Measurements from ENCODE around the gene ERBB2. TPM values are rescaled to one million over a fixed set of nuclear protein-coding genes. Genes with fewer than 3 reads are reported as not detected.
A peak's percentile ranks its signal among the peaks of the same experiment; 100 is the strongest.

ERBB2 gene
- total and polyA plus RNA-seq, 9 of the 15 experiments (the other 6 are each of a cell fraction or from before 2014, with no cell fraction given), result 0.74 to 5.6 (median 3.3) TPM

DNA sequence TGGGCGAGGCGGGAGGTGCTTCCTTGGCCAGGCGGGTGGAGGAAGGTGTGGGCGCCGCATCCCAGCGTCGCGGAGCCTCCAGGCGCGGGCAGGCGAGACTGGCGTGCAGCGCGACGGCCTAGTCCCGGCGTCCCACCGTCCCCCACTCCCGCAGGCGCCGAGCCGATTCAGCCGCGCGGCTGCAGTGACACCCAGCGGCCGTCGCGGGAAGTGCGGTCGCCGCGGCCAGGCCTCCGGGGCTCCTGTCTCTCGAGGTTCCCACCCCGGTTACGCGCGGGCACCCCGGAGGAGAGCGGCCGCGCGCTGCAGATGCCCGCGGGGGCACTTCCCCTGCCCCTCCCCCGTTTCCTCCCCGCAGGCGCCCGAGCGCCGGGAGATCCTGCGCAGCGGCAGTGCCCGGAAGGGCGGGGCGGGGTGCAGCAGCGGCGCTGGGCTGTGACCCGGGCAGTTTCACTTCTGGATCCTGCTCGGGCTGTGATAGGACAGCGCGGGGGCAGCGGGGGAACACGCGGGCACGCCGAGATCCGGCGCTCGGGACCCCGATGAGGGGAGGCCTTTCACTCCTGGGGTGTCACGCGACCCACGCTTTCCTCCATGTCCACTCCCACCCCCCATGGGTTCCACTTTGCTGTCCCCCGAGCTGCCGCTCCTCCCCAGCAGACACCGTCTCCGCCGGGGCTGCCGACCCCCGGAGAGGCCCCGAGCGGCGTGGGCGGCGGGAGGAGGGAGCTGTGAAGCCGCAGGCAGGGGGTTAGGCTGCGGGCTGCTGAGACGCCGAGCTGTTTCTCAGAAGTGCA, 54.5 kb downstream of the ERBB2 start (continued):
- TF ChIP-seq CBX8 (IDR thresholded peaks at IDR 0.05; ENCODE audit: borderline replicate concordance, extremely low read depth, low read depth, low read length, poor library complexity, severe bottlenecking) (no peak), NFATC3 (IDR thresholded peaks at IDR 0.05) (no peak), SRF (CRISPR knock-in tag; IDR thresholded peaks at IDR 0.05) (peak in 1 of 2 experiments; percentile 60; a peak in 1 of 4 replicates), ETV1 (tag; conservative IDR thresholded peaks at IDR 0.05; ENCODE audit: low read depth) (peak; percentile 71), SMC3 (conservative IDR thresholded peaks at IDR 0.05; ENCODE audit: insufficient read depth, low read depth, low read length) (peak; percentile 85), MIER1 (IDR thresholded peaks at IDR 0.05; ENCODE audit: low read depth) (no peak), ZNF586 (CRISPR knock-in tag; conservative IDR thresholded peaks at IDR 0.05) (no peak), RNF219 (CRISPR knock-in tag; IDR thresholded peaks at IDR 0.05) (no peak), ZBTB17 (CRISPR knock-in tag; IDR thresholded peaks at IDR 0.05) (peak; percentile 34; the same call in 1 of the 2 replicates), SMAD1 (IDR thresholded peaks at IDR 0.05; ENCODE audit: low read depth, low read length, partially characterized antibody) (no peak), ATF2 (CRISPR knock-in tag; IDR thresholded peaks at IDR 0.05) (no peak; the same call in 1 of the 2 replicates), ZBTB1 (CRISPR knock-in tag; IDR thresholded peaks at IDR 0.05; ENCODE audit: borderline replicate concordance, low read depth) (peak; percentile 53; the same call in 1 of the 2 replicates), EGR1 (conservative IDR thresholded peaks at IDR 0.05) (peak; percentile 91), NELFE (IDR thresholded peaks at IDR 0.05; ENCODE audit: insufficient read depth, insufficient read length) (no peak), ZNF583 (CRISPR knock-in tag; IDR thresholded peaks at IDR 0.05) (peak; percentile 42; the same call in 1 of the 2 replicates), HIVEP1 (CRISPR knock-in tag; IDR thresholded peaks at IDR 0.05) (no peak)
- TF ChIP-seq, protein P1, sequence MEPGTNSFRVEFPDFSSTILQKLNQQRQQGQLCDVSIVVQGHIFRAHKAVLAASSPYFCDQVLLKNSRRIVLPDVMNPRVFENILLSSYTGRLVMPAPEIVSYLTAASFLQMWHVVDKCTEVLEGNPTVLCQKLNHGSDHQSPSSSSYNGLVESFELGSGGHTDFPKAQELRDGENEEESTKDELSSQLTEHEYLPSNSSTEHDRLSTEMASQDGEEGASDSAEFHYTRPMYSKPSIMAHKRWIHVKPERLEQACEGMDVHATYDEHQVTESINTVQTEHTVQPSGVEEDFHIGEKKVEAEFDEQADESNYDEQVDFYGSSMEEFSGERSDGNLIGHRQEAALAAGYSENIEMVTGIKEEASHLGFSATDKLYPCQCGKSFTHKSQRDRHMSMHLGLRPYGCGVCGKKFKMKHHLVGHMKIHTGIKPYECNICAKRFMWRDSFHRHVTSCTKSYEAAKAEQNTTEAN (CRISPR knock-in tag; IDR thresholded peaks at IDR 0.05), result no peak
- TF ChIP-seq, protein P2, sequence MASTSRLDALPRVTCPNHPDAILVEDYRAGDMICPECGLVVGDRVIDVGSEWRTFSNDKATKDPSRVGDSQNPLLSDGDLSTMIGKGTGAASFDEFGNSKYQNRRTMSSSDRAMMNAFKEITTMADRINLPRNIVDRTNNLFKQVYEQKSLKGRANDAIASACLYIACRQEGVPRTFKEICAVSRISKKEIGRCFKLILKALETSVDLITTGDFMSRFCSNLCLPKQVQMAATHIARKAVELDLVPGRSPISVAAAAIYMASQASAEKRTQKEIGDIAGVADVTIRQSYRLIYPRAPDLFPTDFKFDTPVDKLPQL (IDR thresholded peaks at IDR 0.05; ENCODE audit: extremely low read depth, insufficient read length), result no peak
- TF ChIP-seq, protein P3, sequence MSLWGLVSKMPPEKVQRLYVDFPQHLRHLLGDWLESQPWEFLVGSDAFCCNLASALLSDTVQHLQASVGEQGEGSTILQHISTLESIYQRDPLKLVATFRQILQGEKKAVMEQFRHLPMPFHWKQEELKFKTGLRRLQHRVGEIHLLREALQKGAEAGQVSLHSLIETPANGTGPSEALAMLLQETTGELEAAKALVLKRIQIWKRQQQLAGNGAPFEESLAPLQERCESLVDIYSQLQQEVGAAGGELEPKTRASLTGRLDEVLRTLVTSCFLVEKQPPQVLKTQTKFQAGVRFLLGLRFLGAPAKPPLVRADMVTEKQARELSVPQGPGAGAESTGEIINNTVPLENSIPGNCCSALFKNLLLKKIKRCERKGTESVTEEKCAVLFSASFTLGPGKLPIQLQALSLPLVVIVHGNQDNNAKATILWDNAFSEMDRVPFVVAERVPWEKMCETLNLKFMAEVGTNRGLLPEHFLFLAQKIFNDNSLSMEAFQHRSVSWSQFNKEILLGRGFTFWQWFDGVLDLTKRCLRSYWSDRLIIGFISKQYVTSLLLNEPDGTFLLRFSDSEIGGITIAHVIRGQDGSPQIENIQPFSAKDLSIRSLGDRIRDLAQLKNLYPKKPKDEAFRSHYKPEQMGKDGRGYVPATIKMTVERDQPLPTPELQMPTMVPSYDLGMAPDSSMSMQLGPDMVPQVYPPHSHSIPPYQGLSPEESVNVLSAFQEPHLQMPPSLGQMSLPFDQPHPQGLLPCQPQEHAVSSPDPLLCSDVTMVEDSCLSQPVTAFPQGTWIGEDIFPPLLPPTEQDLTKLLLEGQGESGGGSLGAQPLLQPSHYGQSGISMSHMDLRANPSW (CRISPR knock-in tag; IDR thresholded peaks at IDR 0.05), result no peak
